ENCODE data around the gene CLDN4. TPM values are rescaled to one million over a fixed set of nuclear protein-coding genes. Genes with fewer than 3 reads are reported as not detected.

CLDN4 gene
- polyA plus RNA-seq, 1 of the 3 experiments (the other 2 are of a cell fraction) = 5.9 TPM

DNA sequence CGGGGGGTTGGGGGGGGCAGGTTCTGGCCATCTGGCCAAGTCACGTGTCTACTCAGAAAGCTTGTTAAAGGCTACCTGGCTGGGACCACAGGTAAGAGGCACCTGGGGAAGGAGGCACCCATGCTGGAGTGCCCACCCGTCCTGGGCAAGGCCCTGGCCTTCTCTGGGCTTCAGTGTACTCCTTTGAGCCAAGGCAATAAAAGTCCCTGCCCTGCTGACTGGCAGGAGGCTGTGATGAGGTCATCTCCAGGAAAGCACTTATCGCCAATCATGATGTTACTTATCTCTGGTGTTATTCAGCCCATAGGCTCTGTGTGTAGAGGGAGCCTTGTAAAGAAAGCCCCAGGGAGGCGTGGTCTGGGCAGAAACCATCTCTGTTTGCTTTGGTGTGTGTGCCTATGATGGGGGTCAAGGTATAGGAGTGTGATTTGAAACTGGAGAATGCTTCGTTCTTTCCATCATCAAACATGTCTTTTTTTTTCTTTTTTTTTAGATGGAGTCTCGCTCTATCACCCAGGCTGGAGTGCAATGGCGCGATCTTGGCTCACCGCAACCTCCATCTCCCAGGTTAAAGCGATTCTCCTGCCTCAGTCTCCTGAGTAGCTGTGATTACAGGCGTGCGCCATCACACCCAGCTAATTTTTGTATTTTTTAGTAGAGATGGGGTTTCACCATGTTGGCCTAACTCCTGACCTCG lies 2.5 kb upstream of the CLDN4 start:
- TF ChIP-seq CHD2 (IDR thresholded peaks at IDR 0.05; ENCODE audit: low read length, partially characterized antibody) (peak; percentile 42), TCF12 (IDR thresholded peaks at IDR 0.05) (peak; percentile 27), NFIC (IDR thresholded peaks at IDR 0.05; ENCODE audit: borderline replicate concordance) (no peak), FOXM1 (IDR thresholded peaks at IDR 0.05; ENCODE audit: low read depth) (no peak), MXI1 (IDR thresholded peaks at IDR 0.05; ENCODE audit: low read depth, low read length) (peak; percentile 52; the same call in 1 of the 2 replicates), TAF1 (IDR thresholded peaks at IDR 0.05; ENCODE audit: borderline replicate concordance, low read depth, low read length) (0 out of 2 replicates have a peak, but pooled peaks have one; percentile 12), MAX (IDR thresholded peaks at IDR 0.05; ENCODE audit: low read depth) (peak; percentile 39; the same call in 1 of the 2 replicates), RFX5 (IDR thresholded peaks at IDR 0.05; ENCODE audit: low read length) (0 out of 2 replicates have a peak, but pooled peaks have one; percentile 32), RCOR1 (IDR thresholded peaks at IDR 0.05; ENCODE audit: low read length) (peak; percentile 59; the same call in 1 of the 2 replicates), GATA2 (CRISPR knock-in tag; IDR thresholded peaks at IDR 0.05) (peak; percentile 78), USF1 (IDR thresholded peaks at IDR 0.05; ENCODE audit: borderline replicate concordance, low read depth) (peak; percentile 72; the same call in 1 of the 2 replicates), SMC3 (IDR thresholded peaks at IDR 0.05; ENCODE audit: low read depth, low read length) (no peak)
- TF ChIP-seq, protein P1, sequence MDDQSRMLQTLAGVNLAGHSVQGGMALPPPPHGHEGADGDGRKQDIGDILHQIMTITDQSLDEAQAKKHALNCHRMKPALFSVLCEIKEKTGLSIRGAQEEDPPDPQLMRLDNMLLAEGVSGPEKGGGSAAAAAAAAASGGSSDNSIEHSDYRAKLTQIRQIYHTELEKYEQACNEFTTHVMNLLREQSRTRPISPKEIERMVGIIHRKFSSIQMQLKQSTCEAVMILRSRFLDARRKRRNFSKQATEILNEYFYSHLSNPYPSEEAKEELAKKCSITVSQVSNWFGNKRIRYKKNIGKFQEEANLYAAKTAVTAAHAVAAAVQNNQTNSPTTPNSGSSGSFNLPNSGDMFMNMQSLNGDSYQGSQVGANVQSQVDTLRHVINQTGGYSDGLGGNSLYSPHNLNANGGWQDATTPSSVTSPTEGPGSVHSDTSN (IDR thresholded peaks at IDR 0.05) = peak; percentile 87
- no peaks in the 10 kb centered on the region for H3K36me3 ChIP-seq (replicated peaks in 1 of 2; ENCODE audit: control insufficient read depth in 1 of 2, insufficient read depth in 2 of 2, low read length in 1 of 2)
- peak overlapping the region; percentile 36; the same call in 1 of the 2 replicates for H3K4me2 ChIP-seq
- no peaks in the 10 kb centered on the region for H3K79me2 ChIP-seq (ENCODE audit: insufficient read depth)
- 62% methylated on average over 13 of the region's 14 CpGs for WGBS (ENCODE audit: low lambda C conversion rate)
- H4K20me1 ChIP-seq (ENCODE audit: insufficient read depth) = no peaks in the 10 kb centered on the region
- peak overlapping the region; percentile 19 to 94; a peak in 3 of 4 replicates for H3K27ac ChIP-seq (ENCODE audit: low read depth in 2 of 2, low read length in 1 of 2)
- peak; percentile 93 for DNase-seq
- H3K9me3 ChIP-seq = no peaks in the 10 kb centered on the region
- H3K9me2 ChIP-seq = no peaks in the 10 kb centered on the region
- H3K27me3 ChIP-seq (ENCODE audit: insufficient read depth) = no peaks in the 10 kb centered on the region
- H3K4me3 ChIP-seq (ENCODE audit: low read depth in 2 of 2, low read length in 1 of 2) = no peak overlapping the region
- H2AFZ ChIP-seq (ENCODE audit: low read depth) = peak overlapping the region; percentile 58
- CTCF ChIA-PET = interaction anchor here (0.8 to 6.3 kb wide), 9 partner anchors 9 to 379 kb away, joined by 3 to 48 read pairs (median 8); partner anchors contain the start of gene METTL27
- no peak overlapping the region for H3K9ac ChIP-seq
- POLR2A ChIA-PET = interaction anchor here (0.6 to 2.4 kb wide), 3 partner anchors 10 to 15 kb away, joined by 3 to 10 read pairs (median 5); partner anchors contain the start of gene METTL27
- peaks cover 21 to 54% of the 10 kb centered on the region in 2 experiments for H3K4me1 ChIP-seq (ENCODE audit: control insufficient read depth in 1 of 2, insufficient read depth in 2 of 2, low read depth in 1 of 2, low read length in 1 of 2)
- H3F3A ChIP-seq (replicated peaks; ENCODE audit: insufficient read depth) = peaks cover 22% of the 10 kb centered on the region

- Histone ChIP-seq H3K9me2 (no peaks in the 10 kb centered on the region), H3K4me3 (ENCODE audit: low read depth in 2 of 2, low read length in 1 of 2) (no peak overlapping the region), H2AFZ (ENCODE audit: low read depth) (no peak overlapping the region), H3K9me3 (no peaks in the 10 kb centered on the region), H3K4me2 (no peak overlapping the region), H4K20me1 (ENCODE audit: insufficient read depth) (no peaks in the 10 kb centered on the region), H3K9ac (no peak overlapping the region), H3F3A (replicated peaks; ENCODE audit: insufficient read depth) (peaks cover 15% of the 10 kb centered on the region), H3K4me1 (ENCODE audit: control insufficient read depth in 1 of 2, insufficient read depth in 2 of 2, low read depth in 1 of 2, low read length in 1 of 2) (peaks cover 19 to 54% of the 10 kb centered on the region in 2 experiments), H3K27ac (ENCODE audit: low read depth in 2 of 2, low read length in 1 of 2) (peak overlapping the region in 1 of 2 experiments; percentile 94; a peak in 1 of 4 replicates), H3K79me2 (ENCODE audit: insufficient read depth) (no peaks in the 10 kb centered on the region), H3K36me3 (replicated peaks in 1 of 2; ENCODE audit: control insufficient read depth in 1 of 2, insufficient read depth in 2 of 2, low read length in 1 of 2) (no peaks in the 10 kb centered on the region), H3K27me3 (ENCODE audit: insufficient read depth) (no peaks in the 10 kb centered on the region)
- no peak for DNase-seq
- WGBS (ENCODE audit: low lambda C conversion rate) = 96% methylated on average over 5 of the region's 5 CpGs
- TF ChIP-seq YY1 (IDR thresholded peaks at IDR 0.05; ENCODE audit: low read depth) (no peak), POLR2AphosphoS5 (IDR thresholded peaks at IDR 0.05; ENCODE audit: low read depth, low read length) (no peak), FOXM1 (IDR thresholded peaks at IDR 0.05; ENCODE audit: low read depth) (no peak), TCF12 (IDR thresholded peaks at IDR 0.05) (no peak), TAF1 (IDR thresholded peaks at IDR 0.05; ENCODE audit: borderline replicate concordance, low read depth, low read length) (no peak), SIN3A (IDR thresholded peaks at IDR 0.05; ENCODE audit: borderline replicate concordance, low read depth, low read length) (no peak), JUND (IDR thresholded peaks at IDR 0.05) (no peak)
- TF ChIP-seq, protein P1 (IDR thresholded peaks at IDR 0.05) = no peak
- TF ChIP-seq, protein P2, sequence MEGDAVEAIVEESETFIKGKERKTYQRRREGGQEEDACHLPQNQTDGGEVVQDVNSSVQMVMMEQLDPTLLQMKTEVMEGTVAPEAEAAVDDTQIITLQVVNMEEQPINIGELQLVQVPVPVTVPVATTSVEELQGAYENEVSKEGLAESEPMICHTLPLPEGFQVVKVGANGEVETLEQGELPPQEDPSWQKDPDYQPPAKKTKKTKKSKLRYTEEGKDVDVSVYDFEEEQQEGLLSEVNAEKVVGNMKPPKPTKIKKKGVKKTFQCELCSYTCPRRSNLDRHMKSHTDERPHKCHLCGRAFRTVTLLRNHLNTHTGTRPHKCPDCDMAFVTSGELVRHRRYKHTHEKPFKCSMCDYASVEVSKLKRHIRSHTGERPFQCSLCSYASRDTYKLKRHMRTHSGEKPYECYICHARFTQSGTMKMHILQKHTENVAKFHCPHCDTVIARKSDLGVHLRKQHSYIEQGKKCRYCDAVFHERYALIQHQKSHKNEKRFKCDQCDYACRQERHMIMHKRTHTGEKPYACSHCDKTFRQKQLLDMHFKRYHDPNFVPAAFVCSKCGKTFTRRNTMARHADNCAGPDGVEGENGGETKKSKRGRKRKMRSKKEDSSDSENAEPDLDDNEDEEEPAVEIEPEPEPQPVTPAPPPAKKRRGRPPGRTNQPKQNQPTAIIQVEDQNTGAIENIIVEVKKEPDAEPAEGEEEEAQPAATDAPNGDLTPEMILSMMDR (IDR thresholded peaks at IDR 0.05) = no peak
- POLR2A ChIA-PET = interaction anchor here (0.6 to 1.7 kb wide), 2 partner anchors 9 to 11 kb away, joined by 3 to 5 read pairs; no protein-coding TSS in a partner anchor
- CTCF ChIA-PET = interaction anchor here (0.9 to 6.3 kb wide), 7 partner anchors 12 to 377 kb away, joined by 3 to 48 read pairs (median 6); partner anchors contain the start of gene METTL27
Measured at GRCh38 chr7:73828972-73829371, 1.8 kb upstream of the CLDN4 start.
